ENCODE data around the gene SORCS2.

GRCh38 chr4:7278071-7278765 lies 85.9 kb downstream of the SORCS2 start:
- TF ChIP-seq CTCF (IDR thresholded peaks at IDR 0.05): no peak
- TF ChIP-seq POLR2AphosphoS5 (IDR thresholded peaks at IDR 0.05): no peak
